ENCODE data around the gene ICAM2.

ICAM2 gene

GRCh38 chr17:63973930-63974593 is 46.4 kb downstream of the ICAM2 start:
- Histone ChIP-seq H3K9me3 (ENCODE audit: severe bottlenecking) (no peaks in the 10 kb centered on the region), H3K27ac (no peak overlapping the region), H3K4me3 (ENCODE audit: low read depth, low read length) (no peak overlapping the region), H3K36me3 (no peaks in the 10 kb centered on the region), H3K27me3 (ENCODE audit: insufficient read depth, low read depth, severe bottlenecking) (no peaks in the 10 kb centered on the region)
- DNase-seq: no peak
- no peak for TF ChIP-seq CTCF (IDR thresholded peaks at IDR 0.05; ENCODE audit: low read depth, low read length)

GRCh38 chr17:63973247-63973646 is 47.2 kb downstream of the ICAM2 start:
- Histone ChIP-seq H3K4me3 (ENCODE audit: low read depth, low read length) (no peak overlapping the region), H3K27ac (no peak overlapping the region), H3K27me3 (ENCODE audit: insufficient read depth, low read depth, severe bottlenecking) (no peaks in the 10 kb centered on the region), H3K36me3 (no peaks in the 10 kb centered on the region), H3K9me3 (ENCODE audit: severe bottlenecking) (no peaks in the 10 kb centered on the region)
- no peak for DNase-seq
- no peak for TF ChIP-seq CTCF (IDR thresholded peaks at IDR 0.05; ENCODE audit: low read depth, low read length)

- Histone ChIP-seq H3K27ac (no peak within 1 kb of the TSS), H3K27me3 (ENCODE audit: insufficient read depth, low read depth, severe bottlenecking) (no peaks in the 10 kb centered on the region), H3K36me3 (no peaks in the 10 kb centered on the region), H3K4me3 (ENCODE audit: low read depth, low read length) (no peak within 1 kb of the TSS), H3K9me3 (ENCODE audit: severe bottlenecking) (no peaks in the 10 kb centered on the region)
- DNase-seq: no peak
- no peak for TF ChIP-seq CTCF (IDR thresholded peaks at IDR 0.05; ENCODE audit: low read depth, low read length)
Observed at GRCh38 chr17:63972796-63973195, 47.6 kb downstream of the ICAM2 start, which contains the start of gene SCN4A. SCN4A (minus strand) TSS chr17:63972918; CDS start chr17:63972841, 77 bp downstream.

GRCh38 chr17:63969278-63969677 is 51.2 kb downstream of the ICAM2 start:
- no peak for TF ChIP-seq CTCF (IDR thresholded peaks at IDR 0.05; ENCODE audit: low read depth, low read length)

GRCh38 chr17:63967953-63968352 is 52.5 kb downstream of the ICAM2 start:
- TF ChIP-seq CTCF (IDR thresholded peaks at IDR 0.05; ENCODE audit: low read depth, low read length): no peak
- no peaks in the 10 kb centered on the region for H3K27me3 ChIP-seq (ENCODE audit: insufficient read depth, low read depth, severe bottlenecking)
- no peaks in the 10 kb centered on the region for H3K9me3 ChIP-seq (ENCODE audit: severe bottlenecking)
- no peaks in the 10 kb centered on the region for H3K36me3 ChIP-seq
- no peak overlapping the region for H3K4me3 ChIP-seq (ENCODE audit: low read depth, low read length)
- DNase-seq: no peak
- no peak overlapping the region for H3K27ac ChIP-seq

More at GRCh38 chr17:63969278-63969677, 51.2 kb downstream of the ICAM2 start:
- H3K27me3 ChIP-seq (ENCODE audit: insufficient read depth, low read depth, severe bottlenecking): no peaks in the 10 kb centered on the region
- no peak overlapping the region for H3K4me3 ChIP-seq (ENCODE audit: low read depth, low read length)
- H3K36me3 ChIP-seq: no peaks in the 10 kb centered on the region
- DNase-seq: no peak
- no peaks in the 10 kb centered on the region for H3K9me3 ChIP-seq (ENCODE audit: severe bottlenecking)
- no peak overlapping the region for H3K27ac ChIP-seq

Data from WERI-Rb-1 (cell line).